ENCODE measurements around the gene RPL34. TPM values are rescaled to one million over a fixed set of nuclear protein-coding genes. Genes with fewer than 3 reads are reported as not detected.
"Not testable (repeated sequence)": the region's sequence is repeated elsewhere in the genome, so short reads cannot be mapped to it uniquely, and the experiment has no call there.

The RPL34 gene
- total RNA-seq, 1 donor from 2014 or later = 1,453 TPM

DNA sequence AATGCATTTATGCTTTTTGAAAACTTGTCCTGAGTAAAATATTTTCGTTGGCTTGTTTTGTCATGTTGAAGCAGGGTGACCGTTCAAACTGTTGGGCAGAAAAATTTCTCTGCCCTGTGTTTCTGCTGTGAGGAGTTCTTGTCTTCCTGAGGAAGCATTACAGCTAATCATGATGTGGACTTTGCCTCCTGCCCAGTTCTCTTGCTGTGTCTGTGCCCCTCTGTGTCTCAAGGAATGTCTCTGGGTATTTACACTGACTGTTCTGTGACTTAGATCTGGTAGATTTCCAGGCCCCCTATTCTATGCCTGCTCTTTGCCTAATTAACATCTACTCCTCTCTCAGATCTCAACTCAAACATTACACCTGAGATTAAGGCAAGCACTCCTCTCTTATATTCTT is 30.4 kb upstream of the RPL34 start:
- no peak for DNase-seq (ENCODE audit: low read depth)
- no peak overlapping the region for H3K4me3 ChIP-seq (ENCODE audit: low read depth, low read length)
- TF ChIP-seq, protein P1, sequence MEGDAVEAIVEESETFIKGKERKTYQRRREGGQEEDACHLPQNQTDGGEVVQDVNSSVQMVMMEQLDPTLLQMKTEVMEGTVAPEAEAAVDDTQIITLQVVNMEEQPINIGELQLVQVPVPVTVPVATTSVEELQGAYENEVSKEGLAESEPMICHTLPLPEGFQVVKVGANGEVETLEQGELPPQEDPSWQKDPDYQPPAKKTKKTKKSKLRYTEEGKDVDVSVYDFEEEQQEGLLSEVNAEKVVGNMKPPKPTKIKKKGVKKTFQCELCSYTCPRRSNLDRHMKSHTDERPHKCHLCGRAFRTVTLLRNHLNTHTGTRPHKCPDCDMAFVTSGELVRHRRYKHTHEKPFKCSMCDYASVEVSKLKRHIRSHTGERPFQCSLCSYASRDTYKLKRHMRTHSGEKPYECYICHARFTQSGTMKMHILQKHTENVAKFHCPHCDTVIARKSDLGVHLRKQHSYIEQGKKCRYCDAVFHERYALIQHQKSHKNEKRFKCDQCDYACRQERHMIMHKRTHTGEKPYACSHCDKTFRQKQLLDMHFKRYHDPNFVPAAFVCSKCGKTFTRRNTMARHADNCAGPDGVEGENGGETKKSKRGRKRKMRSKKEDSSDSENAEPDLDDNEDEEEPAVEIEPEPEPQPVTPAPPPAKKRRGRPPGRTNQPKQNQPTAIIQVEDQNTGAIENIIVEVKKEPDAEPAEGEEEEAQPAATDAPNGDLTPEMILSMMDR (conservative IDR thresholded peaks at IDR 0.05; ENCODE audit: low read depth, low read length) = no peak

DNA sequence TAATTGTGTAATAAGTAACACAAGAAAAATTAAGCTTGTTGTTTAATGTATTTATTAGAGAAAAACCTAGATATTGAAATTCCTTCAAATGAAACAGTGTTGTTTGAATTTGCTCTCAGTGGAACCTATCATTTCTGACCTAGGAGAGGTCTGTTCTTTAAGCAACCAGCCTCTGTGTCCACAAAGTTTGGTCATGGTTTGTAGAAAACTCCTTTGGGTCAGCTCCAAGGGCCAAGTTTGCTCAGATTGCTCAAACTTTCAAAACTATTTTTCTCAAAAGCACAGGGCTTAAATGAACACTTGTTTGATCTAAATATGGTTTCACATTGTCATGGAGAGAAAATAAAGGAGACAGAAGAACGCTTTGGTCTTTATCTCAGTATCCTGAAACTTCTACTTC is 29.6 kb upstream of the RPL34 start:
- no peak overlapping the region for H3K4me3 ChIP-seq (ENCODE audit: low read depth, low read length)
- TF ChIP-seq, protein P1 (conservative IDR thresholded peaks at IDR 0.05; ENCODE audit: low read depth, low read length) = no peak
- no peak for DNase-seq (ENCODE audit: low read depth)

DNA sequence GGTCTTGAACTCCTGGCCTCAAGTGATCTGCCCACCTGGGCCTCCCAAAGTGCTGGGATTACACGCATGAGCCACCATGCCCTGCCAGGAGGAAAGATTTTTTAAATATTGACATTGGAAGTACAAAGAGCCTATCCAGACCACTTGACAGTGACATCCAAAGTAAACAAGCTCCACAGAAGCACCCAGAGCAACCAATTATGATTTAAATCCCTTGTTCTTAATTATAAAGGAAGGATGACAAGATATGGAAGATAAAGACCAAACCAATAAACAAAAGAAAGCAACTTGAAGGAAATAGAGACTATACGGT is 27.7 kb upstream of the RPL34 start:
- no peak for DNase-seq (ENCODE audit: low read depth)

DNA sequence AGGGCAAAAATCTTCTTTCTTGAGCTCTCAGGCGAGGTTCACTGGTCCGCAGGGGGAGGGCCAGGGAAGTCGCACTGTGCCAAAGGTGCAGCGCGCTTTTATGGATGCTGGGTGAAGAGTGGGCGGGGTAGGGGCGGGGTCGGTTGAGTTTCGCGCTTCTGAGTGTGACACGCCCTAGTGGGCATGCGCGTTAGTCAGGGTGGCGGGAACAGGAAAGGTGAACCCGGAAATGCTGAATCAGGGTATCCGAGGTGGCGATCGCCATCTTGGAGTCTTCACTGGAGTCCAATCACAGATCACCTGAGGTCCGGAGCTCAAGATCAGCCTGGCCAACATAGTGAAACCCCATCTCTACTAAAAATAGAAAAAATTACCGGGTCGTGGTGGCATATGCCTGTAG is 26.1 kb upstream of the RPL34 start:
- not testable (repeated sequence) for H3K4me3 ChIP-seq (ENCODE audit: low read depth, low read length)

More for the DNA sequence above, 27.7 kb upstream of the RPL34 start:
- H3K4me3 ChIP-seq (ENCODE audit: low read depth, low read length) = no peak overlapping the region
- TF ChIP-seq, protein P1 (conservative IDR thresholded peaks at IDR 0.05; ENCODE audit: low read depth, low read length) = no peak

DNA sequence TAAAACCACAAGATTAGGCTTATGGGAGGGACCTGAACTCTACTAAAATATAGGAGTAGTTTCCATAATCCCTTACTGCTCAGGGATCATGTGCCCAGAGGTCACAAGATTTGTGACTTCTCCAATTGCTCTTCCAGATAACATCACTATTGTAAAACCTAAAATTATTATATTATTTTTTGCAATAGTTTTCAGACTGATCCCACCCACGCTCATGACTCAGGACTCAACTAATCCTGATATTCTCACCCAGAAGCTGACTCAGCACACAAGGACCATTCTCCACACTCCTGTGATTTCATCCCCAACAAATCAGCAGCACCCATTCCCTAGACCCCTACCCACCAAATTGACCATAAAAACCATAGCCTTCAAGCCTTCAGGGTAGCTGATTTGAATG is 24.0 kb upstream of the RPL34 start:
- no peak overlapping the region for H3K4me3 ChIP-seq (ENCODE audit: low read depth, low read length)
- no peak for DNase-seq (ENCODE audit: low read depth)
- TF ChIP-seq, protein P1 (conservative IDR thresholded peaks at IDR 0.05; ENCODE audit: low read depth, low read length) = no peak

More for the DNA sequence above, 26.1 kb upstream of the RPL34 start:
- not testable (repeated sequence) for DNase-seq (ENCODE audit: low read depth)

DNA sequence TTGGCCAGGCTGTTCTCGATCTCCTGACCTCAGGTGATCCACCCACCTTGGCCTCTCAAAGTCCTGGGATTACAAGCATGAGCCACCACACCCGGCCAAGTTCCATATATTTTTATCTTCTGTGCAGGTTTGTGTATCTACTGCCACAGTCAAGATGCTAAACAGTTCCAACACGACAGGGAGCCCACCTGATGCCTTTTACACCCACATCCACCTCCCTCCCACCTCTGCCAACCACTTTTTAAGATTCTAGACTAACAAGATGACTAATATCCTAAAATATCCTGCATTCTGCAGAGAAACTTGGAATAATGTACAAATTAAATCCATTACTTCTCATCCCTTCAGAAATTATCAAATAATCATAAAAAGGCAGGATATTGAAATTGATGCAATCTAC is 19.3 kb upstream of the RPL34 start:
- no peak overlapping the region for H3K4me3 ChIP-seq (ENCODE audit: low read depth, low read length)
- DNase-seq (ENCODE audit: low read depth) = no peak
- TF ChIP-seq, protein P1 (conservative IDR thresholded peaks at IDR 0.05; ENCODE audit: low read depth, low read length) = no peak

DNA sequence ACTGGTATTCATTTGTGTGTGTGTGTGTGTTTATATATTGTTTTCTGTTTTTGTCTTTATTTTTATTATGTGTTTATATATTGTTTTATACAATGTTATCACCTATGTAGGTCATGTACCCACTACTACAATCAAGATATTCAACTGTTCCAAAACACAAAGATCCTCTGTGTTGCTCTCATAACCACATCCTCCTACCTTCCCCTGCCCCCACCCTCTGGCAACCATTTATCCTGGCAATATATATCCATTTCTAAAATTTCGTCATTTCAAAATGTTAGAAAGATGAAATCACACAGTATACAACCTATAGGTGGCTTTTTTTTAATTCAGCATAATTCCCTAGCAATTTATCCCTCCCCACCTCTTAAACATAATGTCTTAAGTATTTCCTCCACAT is 18.8 kb upstream of the RPL34 start:
- DNase-seq (ENCODE audit: low read depth) = no peak
- TF ChIP-seq, protein P1 (conservative IDR thresholded peaks at IDR 0.05; ENCODE audit: low read depth, low read length) = no peak
- no peak overlapping the region for H3K4me3 ChIP-seq (ENCODE audit: low read depth, low read length)

DNA sequence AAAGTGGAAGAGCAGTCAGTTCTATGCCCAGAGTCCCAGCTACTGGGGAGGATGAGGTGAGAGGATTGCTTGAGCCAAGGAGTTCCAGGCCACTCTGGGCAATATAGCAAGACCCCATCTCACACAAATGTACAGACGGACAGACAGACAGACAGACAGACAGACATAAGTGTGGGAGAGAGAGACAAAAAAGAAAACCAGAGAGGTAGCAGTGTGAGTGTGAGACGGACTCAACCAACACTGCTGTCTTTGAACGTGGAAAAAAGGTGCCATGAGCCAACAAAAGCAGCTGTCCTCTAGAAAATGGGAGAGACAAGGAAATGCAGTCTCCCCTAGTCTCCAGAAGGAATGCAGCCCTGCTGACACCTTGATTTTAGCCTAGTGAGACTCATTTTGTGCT is 18.2 kb upstream of the RPL34 start:
- TF ChIP-seq, protein P1 (conservative IDR thresholded peaks at IDR 0.05; ENCODE audit: low read depth, low read length) = no peak
- no peak for DNase-seq (ENCODE audit: low read depth)
- no peak overlapping the region for H3K4me3 ChIP-seq (ENCODE audit: low read depth, low read length)

Measured in epithelial cell of proximal tubule (primary cell).